Stimulated activated CD8-positive, alpha-beta memory T cell treated with anti-CD3 and anti-CD28 coated beads, Interleukin-7, amount 100 ng/mL, for 4 hours (primary cell): ENCODE data around the gene LCE2A.
"Not testable (repeated sequence)": the region's sequence is repeated elsewhere in the genome, so short reads cannot be mapped to it uniquely, and the experiment has no call there.

Experiments
- DNase-seq, 2 donors: peaks; one replicate each; pipeline ENCODE4 v3.0.0-alpha.2; 2020; ENCODE audit warnings: low read depth in 2 of 2

Gene LCE2A

GRCh38 chr1:152697701-152698600, at the start of gene LCE2A:
TSS of gene LCE2A (plus strand) at chr1:152698345. CDS start at chr1:152698902, 557 bp downstream.
- no peak for DNase-seq

GRCh38 chr1:152654110-152654509, 44.0 kb upstream of the LCE2A start:
- DNase-seq: peak; percentile 5 to 11

GRCh38 chr1:152656459-152656858, 41.7 kb upstream of the LCE2A start:
- DNase-seq: no peak

GRCh38 chr1:152657677-152658076, 40.5 kb upstream of the LCE2A start:
- no peak for DNase-seq

- DNase-seq: no peak
These were observed 39.5 kb upstream of the LCE2A start for GRCh38 chr1:152658649-152659048.

- no peak for DNase-seq
These were observed 35.0 kb upstream of the LCE2A start, which contains the start of gene LCE2D for GRCh38 chr1:152663098-152663497. TSS of gene LCE2D (plus strand) at chr1:152663380. CDS start at chr1:152664106, 726 bp downstream.

- not testable (repeated sequence) for DNase-seq
These were observed 32.0 kb upstream of the LCE2A start for GRCh38 chr1:152666171-152666570.

- no peak for DNase-seq
These were observed 30.5 kb upstream of the LCE2A start for GRCh38 chr1:152667648-152668047.

- DNase-seq: no peak
These were observed 25.1 kb upstream of the LCE2A start for GRCh38 chr1:152673016-152673415.

GRCh38 chr1:152674983-152675382, 23.2 kb upstream of the LCE2A start, which contains the start of gene LCE2C:
TSS of gene LCE2C (plus strand) at chr1:152675279. CDS start at chr1:152676016, 737 bp downstream.
- DNase-seq: not testable (repeated sequence)

GRCh38 chr1:152679459-152679858, 18.7 kb upstream of the LCE2A start:
- DNase-seq: no peak

- no peak for DNase-seq
These were observed 16.5 kb upstream of the LCE2A start for GRCh38 chr1:152681616-152682015.

GRCh38 chr1:152683846-152684245, 14.3 kb upstream of the LCE2A start:
- DNase-seq: no peak

- DNase-seq: not testable (repeated sequence)
These were observed 12.3 kb upstream of the LCE2A start, which contains the start of gene LCE2B for GRCh38 chr1:152685823-152686222. TSS of gene LCE2B (plus strand) at chr1:152686123. CDS start at chr1:152686844, 721 bp downstream.

GRCh38 chr1:152699746-152700145, 1.6 kb downstream of the LCE2A start:
- DNase-seq: no peak

GRCh38 chr1:152707860-152708259, 9.7 kb downstream of the LCE2A start, which contains the start of gene LCE4A:
TSS of gene LCE4A (plus strand) at chr1:152708160. CDS start at chr1:152709076, 916 bp downstream.
- no peak for DNase-seq

- DNase-seq: no peak
These were observed 20.1 kb downstream of the LCE2A start for GRCh38 chr1:152718238-152718637.

- no peak for DNase-seq
These were observed 27.1 kb downstream of the LCE2A start for GRCh38 chr1:152725261-152725660.

GRCh38 chr1:152728986-152729385, 30.8 kb downstream of the LCE2A start:
- no peak for DNase-seq

GRCh38 chr1:152735648-152736047, 37.5 kb downstream of the LCE2A start:
- DNase-seq: no peak

- no peak for DNase-seq
These were observed 39.9 kb downstream of the LCE2A start for GRCh38 chr1:152737997-152738396.

- DNase-seq: no peak
These were observed 41.7 kb downstream of the LCE2A start for GRCh38 chr1:152739841-152740240.

- DNase-seq: no peak
These were observed 43.5 kb downstream of the LCE2A start for GRCh38 chr1:152741656-152742055.
